Neural cell (in vitro differentiated cells): Measurements from ENCODE around the gene LRRD1.
A peak's percentile ranks its signal among the peaks of the same experiment; 100 is the strongest.

Experiments
- CTCF ChIP-seq: fragments of 450-650 bp; IDR thresholded peaks from 2 replicates; pipeline ENCODE4 v1.5.1; 2014; ENCODE audit warnings: antibody characterized with exemption, mild to moderate bottlenecking, moderate library complexity; ENCODE audit not compliant: poor library complexity, severe bottlenecking
- EP300 ChIP-seq: fragments of 450-650 bp; conservative IDR thresholded peaks from 2 replicates; pipeline ENCODE4 v1.6.1; 2014; ENCODE audit warnings: antibody characterized with exemption, mild to moderate bottlenecking, moderate library complexity; ENCODE audit not compliant: poor library complexity, severe bottlenecking
- EZH2 ChIP-seq: fragments of 200-600, 300-800 bp; shearing (Covaris generic), sonication (generic); IDR thresholded peaks from 2 replicates; pipeline ENCODE4 v1.6.1; 2014; ENCODE audit warnings: antibody characterized with exemption, low read length, borderline replicate concordance, mild to moderate bottlenecking; ENCODE audit not compliant: insufficient read depth, poor library complexity, severe bottlenecking
- MXI1 ChIP-seq: fragments of 450-650 bp; conservative IDR thresholded peaks from 2 replicates; pipeline ENCODE4 v1.6.1; 2014; ENCODE audit warnings: antibody characterized with exemption, mild to moderate bottlenecking; ENCODE audit not compliant: poor library complexity, severe bottlenecking
- POLR2AphosphoS5 ChIP-seq: IDR thresholded peaks from 2 replicates; pipeline ENCODE4 v1.6.1; 2012
- RAD21 ChIP-seq: fragments of 450-650 bp; conservative IDR thresholded peaks from 2 replicates; pipeline ENCODE4 v1.6.1; 2014; ENCODE audit warnings: antibody characterized with exemption, mild to moderate bottlenecking, moderate library complexity
- REST ChIP-seq: IDR thresholded peaks from 2 replicates; pipeline ENCODE4 v1.6.1; 2012; ENCODE audit warnings: borderline replicate concordance
- SMC3 ChIP-seq: fragments of 450-650 bp; conservative IDR thresholded peaks from 2 replicates; pipeline ENCODE4 v1.6.1; 2014; ENCODE audit warnings: antibody characterized with exemption, mild to moderate bottlenecking, moderate library complexity; ENCODE audit not compliant: poor library complexity
- TAF1 ChIP-seq: IDR thresholded peaks from 2 replicates; pipeline ENCODE4 v1.6.1; 2012; ENCODE audit warnings: low read depth

- peak; percentile 48 for TF ChIP-seq CTCF
- no peak for TF ChIP-seq RAD21
- no peak for TF ChIP-seq EZH2
- TF ChIP-seq POLR2AphosphoS5, result no peak
- no peak for TF ChIP-seq SMC3
- TF ChIP-seq EP300, result no peak
- TF ChIP-seq MXI1, result no peak
- TF ChIP-seq TAF1, result no peak
- no peak for TF ChIP-seq REST
Observed at GRCh38 chr7:92178928-92179924, at the start of gene LRRD1.
